Heart left ventricle (tissue), 16 donors: ENCODE measurements around the gene RPS15. TPM values are rescaled to one million over a fixed set of nuclear protein-coding genes. Genes with fewer than 3 reads are reported as not detected.

Experiments used
- ATAC-seq, 4 donors: fragments of 200-7000 bp; cut with Tn5 transposase; one replicate each; pipeline ENCODE4 v1.9.1; 2020 to 2022; ENCODE audit warnings: moderate library complexity in 4 of 4, mild to moderate bottlenecking in 3 of 4, moderate number of reproducible peaks in 1 of 4
- DNase-seq, 5 donors: peaks; one replicate each; pipeline ENCODE4 v3.0.0-alpha.2; 2020
- H3K27ac ChIP-seq, 12 donors: fragments of 200-600 bp; sonication (generic) in 4 of 12; one replicate each; pipeline versions ENCODE4 v1.5.0 to v1.8.0; 2016 to 2022; ENCODE audit warnings: mild to moderate bottlenecking in 2 of 12
- H3K27me3 ChIP-seq, 9 donors: fragments of 200-600 bp; sonication (generic) in 2 of 9; one replicate each; pipeline versions ENCODE4 v1.5.1 to v1.8.0; 2016 to 2022; ENCODE audit warnings: mild to moderate bottlenecking in 3 of 9
- H3K36me3 ChIP-seq, 9 donors: fragments of 200-600 bp; sonication (generic) in 2 of 9; one replicate each; pipeline versions ENCODE4 v1.5.0 to v1.8.0; 2018 to 2022; ENCODE audit warnings: mild to moderate bottlenecking in 2 of 9
- H3K4me1 ChIP-seq, 12 donors: fragments of 200-600 bp; sonication (generic) in 4 of 12; one replicate each; pipeline versions ENCODE4 v1.5.0 to v1.8.0; 2016 to 2022; ENCODE audit warnings: mild to moderate bottlenecking in 3 of 12
- H3K4me3 ChIP-seq, 12 donors: fragments of 200-600 bp; sonication (generic) in 4 of 12; one replicate each; pipeline versions ENCODE4 v1.5.0 to v1.8.0; 2017 to 2022; ENCODE audit warnings: mild to moderate bottlenecking in 9 of 12, moderate library complexity in 4 of 12
- H3K9me3 ChIP-seq, 12 donors: fragments of 200-600 bp; sonication (generic) in 4 of 12; one replicate each; pipeline versions ENCODE4 v1.5.0 to v1.8.0; 2016 to 2022; ENCODE audit warnings: mild to moderate bottlenecking in 1 of 12
- POLR2A ChIP-seq, 2 donors: fragments of 450-650 bp; IDR thresholded peaks; one replicate each; pipeline ENCODE4 v1.6.1; 2017; ENCODE audit warnings: antibody characterized with exemption in 2 of 2, mild to moderate bottlenecking in 2 of 2, moderate library complexity in 2 of 2
- WGBS, 4 donors: extraction: QIAGEN DNeasy Blood & Tissue Kit in 2 of 4; methylation state at CpG; one replicate each; pipeline versions ENCODE4 v1.1.5 to v1.1.7; 2013 to 2018; 5-methylcytosine and 5-hydroxymethylcytosine counted together
- intact Hi-C, 10 donors: fragments of 100-400 bp; cut with DNase I; formaldehyde crosslinking; loops; one replicate each; pipeline versions ENCODE4 v1.11.1 to v1.14.2; 2022
- polyA plus RNA-seq, 2 donors: library from polyadenylated mRNA; stranded (reverse); fragments of 200-250 nt; gene quantifications; one replicate each; pipeline ENCODE4 v1.2.3, GENCODE V29; 2013
- total RNA-seq, 9 donors: library from RNA; depleted of rRNA in 2 of 9; stranded (reverse); fragments of >200 nt in 2 of 9; fragmentation: NEBNext Ultra II Directional in 3 of 9; extraction: Animal tissue kit (Norgen Biotek cat#: 25700) in 3 of 9; gene quantifications; one replicate each; pipeline versions ENCODE4 v1.1.0 to v1.2.4, GENCODE V29; 2016 to 2023
- TF ChIP-seq, protein P1 (sequence below), 12 donors: fragments of 200-600 bp; sonication (generic) in 4 of 12; IDR thresholded peaks; one replicate each; pipeline versions ENCODE4 v1.5.0 to v1.8.0; 2018 to 2022; ENCODE audit warnings: antibody characterized with exemption in 12 of 12, mild to moderate bottlenecking in 5 of 12
- donor health status: ischemic (EF 13 %, LVEDD 7.1; RV severe dilation, severe dysfunction).
- donor health status: healthy with polysubstance abuse.
- donor health status: DM: no; HTN: yes; CAD: no.
- donor health status: DM: no; HTN: no; CAD: no.
- donor health status: ischemic (EF 25% LVEDD 6.9; RV normal size, moderate dysfunction).
- donor health status: ischemic (EF 25% LVEDD 5.7; RV mildly dilated, moderate dysfunction).
- donor health status: healthy.
- donor health status: DM: yes; HTN: yes; CAD: no.
- donor health status: ischemic (EF 35%, LVEDD 5.7; RV mildly dilated, moderate dysfunction).
- donor health status: nonischemic (EF 11% LVEDD 7.7; RV severe dilation, severe dysfunction).
- donor health status: DM: yes; HTN: yes; CAD: no.
- donor health status: PGD.
- donor health status: ischemic (EF 29% LVEDD 5.4; RV normal size, mild dysfunction).
- donor health status: nonischemic (EF 23%, LVEDD 6.1; RV moderate dilation, normal function).

The RPS15 gene
- total and polyA plus RNA-seq, 11 donors: 468 to 2,683 (median 679) TPM

DNA sequence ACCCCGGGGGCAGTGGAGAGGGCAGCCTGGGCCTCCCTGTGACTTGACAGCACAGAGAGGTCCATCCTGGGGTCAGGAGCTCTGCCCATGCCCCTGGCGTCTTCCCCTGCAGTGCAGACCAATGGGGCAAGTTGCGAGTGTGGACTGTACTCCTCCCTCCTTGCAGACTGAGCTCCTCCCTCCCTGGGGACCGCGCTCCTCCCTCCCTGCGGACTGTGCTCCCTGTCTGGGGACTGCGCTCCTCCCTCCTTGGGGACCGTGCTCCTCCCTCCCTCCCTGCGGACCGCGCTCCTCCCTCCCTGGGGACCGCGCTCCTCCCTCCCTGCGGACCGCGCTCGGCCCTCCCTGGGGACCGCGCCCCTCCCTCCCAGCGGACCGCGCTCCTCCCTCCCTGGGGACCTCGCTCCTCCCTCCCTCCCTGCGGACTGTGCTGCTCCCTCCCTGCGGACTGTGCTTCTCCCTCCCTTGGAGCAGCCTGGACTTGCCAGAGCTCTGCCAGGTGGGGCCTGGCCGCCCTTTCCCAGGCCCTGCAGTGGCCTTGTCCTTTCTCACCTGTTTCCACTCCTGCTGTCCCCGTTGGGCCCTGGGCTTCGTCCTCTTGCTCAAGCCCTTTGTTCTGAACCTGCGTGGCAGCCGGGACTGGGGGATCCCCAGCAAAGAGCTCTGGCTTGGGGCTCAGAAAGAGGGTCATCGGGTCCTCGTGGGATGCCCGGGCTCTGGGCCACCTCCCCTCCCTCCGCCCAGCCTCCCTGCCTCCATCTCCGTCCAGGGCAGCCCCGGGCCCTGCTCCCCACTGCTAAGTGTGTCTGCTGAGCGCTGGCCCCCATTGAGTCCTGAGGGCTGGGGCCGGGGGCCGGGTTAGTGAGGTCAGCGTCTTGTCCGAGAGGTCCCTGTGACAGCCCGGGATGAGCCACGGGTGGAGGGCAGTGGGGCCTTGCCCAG lies 43.7 kb upstream of the RPS15 start:
- 72 to 78% (median 76%) methylated on average over 30 to 43 of the region's 43 CpGs for WGBS, 4 donors
- no peaks in the 10 kb centered on the region for H3K27me3 ChIP-seq
- no peaks in the 10 kb centered on the region for H3K9me3 ChIP-seq
- intact Hi-C loops: loop anchor here in 1 of 10 donors (10.0 kb wide), 1 partner anchor 120 kb away; the partner anchor contains the start of gene FAM174C
- H3K27ac ChIP-seq: no peak overlapping the region
- TF ChIP-seq POLR2A (IDR thresholded peaks at IDR 0.05): no peak
- TF ChIP-seq, protein P1, sequence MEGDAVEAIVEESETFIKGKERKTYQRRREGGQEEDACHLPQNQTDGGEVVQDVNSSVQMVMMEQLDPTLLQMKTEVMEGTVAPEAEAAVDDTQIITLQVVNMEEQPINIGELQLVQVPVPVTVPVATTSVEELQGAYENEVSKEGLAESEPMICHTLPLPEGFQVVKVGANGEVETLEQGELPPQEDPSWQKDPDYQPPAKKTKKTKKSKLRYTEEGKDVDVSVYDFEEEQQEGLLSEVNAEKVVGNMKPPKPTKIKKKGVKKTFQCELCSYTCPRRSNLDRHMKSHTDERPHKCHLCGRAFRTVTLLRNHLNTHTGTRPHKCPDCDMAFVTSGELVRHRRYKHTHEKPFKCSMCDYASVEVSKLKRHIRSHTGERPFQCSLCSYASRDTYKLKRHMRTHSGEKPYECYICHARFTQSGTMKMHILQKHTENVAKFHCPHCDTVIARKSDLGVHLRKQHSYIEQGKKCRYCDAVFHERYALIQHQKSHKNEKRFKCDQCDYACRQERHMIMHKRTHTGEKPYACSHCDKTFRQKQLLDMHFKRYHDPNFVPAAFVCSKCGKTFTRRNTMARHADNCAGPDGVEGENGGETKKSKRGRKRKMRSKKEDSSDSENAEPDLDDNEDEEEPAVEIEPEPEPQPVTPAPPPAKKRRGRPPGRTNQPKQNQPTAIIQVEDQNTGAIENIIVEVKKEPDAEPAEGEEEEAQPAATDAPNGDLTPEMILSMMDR (IDR thresholded peaks at IDR 0.05): no peak
- H3K4me1 ChIP-seq: peaks cover 4 to 29% (median 18%) of the 10 kb centered on the region in 12 donors
- no peak overlapping the region for H3K4me3 ChIP-seq
- H3K36me3 ChIP-seq: peaks cover under 1 to 60% (median 48%) of the 10 kb centered on the region in 9 donors
- DNase-seq: peak in 1 of 5 donors; percentile 29
- ATAC-seq: peak in 3 of 4 donors; percentile 2 to 18 (median 4)

DNA sequence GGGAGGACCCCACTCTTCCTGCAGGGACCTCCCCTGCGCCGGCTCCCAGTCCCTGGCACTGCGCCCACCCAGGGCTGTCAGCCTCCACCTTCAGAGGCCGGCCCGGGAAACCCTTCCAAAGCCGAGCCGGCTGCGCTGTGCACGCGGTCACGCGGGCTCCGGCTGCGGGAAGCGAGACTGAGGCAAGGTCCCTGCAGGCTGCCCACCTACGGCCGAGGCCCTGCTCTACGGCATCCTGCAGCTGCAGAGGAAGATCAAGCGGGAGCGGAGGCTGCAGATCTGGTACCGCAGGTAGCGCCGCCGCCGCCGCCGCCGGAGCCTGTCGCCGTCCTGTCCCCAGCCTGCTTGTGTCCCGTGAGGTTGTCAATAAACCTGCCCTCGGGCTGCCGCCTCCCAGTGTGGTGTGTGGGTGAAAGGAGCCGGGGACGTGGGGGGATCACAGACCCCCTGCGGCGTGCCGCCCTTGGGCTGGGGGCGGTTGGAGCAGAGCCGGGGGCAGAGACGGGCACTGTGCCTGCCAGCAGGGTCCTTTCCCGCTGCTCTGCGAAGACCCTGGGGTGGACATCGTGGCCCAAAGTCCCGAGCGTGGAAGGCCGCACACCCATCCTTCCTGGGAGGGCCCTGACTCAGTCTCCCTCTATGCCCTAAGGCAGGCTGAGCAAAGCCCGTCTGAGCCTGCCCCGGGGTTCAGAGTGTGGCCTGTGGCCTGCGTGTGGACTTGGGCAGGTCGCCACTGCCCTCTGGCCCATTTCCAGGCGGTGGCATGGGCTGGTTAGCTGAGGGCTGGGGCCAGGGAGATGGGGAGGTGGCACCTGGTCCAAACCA lies 42.8 kb upstream of the RPS15 start:
- Histone ChIP-seq H3K27ac (no peak overlapping the region), H3K4me1 (peaks cover 4 to 38% (median 20%) of the 10 kb centered on the region in 12 donors), H3K9me3 (no peaks in the 10 kb centered on the region), H3K27me3 (no peaks in the 10 kb centered on the region), H3K36me3 (peaks cover 0 to 51% (median 39%) of the 10 kb centered on the region in 9 donors), H3K4me3 (no peak overlapping the region)
- ATAC-seq (peak in 3 of 4 donors; percentile 1 to 8 (median 6)), DNase-seq (peak in 1 of 5 donors; percentile 70)
- no peak for TF ChIP-seq POLR2A (IDR thresholded peaks at IDR 0.05)
- TF ChIP-seq, protein P1 (IDR thresholded peaks at IDR 0.05): no peak
- intact Hi-C loops: loop anchor here in 1 of 10 donors (10.0 kb wide), 1 partner anchor 121 kb away; the partner anchor contains the start of gene FAM174C
- 68 to 89% (median 79%) methylated on average over 24 to 52 of the region's 52 CpGs for WGBS, 4 donors

DNA sequence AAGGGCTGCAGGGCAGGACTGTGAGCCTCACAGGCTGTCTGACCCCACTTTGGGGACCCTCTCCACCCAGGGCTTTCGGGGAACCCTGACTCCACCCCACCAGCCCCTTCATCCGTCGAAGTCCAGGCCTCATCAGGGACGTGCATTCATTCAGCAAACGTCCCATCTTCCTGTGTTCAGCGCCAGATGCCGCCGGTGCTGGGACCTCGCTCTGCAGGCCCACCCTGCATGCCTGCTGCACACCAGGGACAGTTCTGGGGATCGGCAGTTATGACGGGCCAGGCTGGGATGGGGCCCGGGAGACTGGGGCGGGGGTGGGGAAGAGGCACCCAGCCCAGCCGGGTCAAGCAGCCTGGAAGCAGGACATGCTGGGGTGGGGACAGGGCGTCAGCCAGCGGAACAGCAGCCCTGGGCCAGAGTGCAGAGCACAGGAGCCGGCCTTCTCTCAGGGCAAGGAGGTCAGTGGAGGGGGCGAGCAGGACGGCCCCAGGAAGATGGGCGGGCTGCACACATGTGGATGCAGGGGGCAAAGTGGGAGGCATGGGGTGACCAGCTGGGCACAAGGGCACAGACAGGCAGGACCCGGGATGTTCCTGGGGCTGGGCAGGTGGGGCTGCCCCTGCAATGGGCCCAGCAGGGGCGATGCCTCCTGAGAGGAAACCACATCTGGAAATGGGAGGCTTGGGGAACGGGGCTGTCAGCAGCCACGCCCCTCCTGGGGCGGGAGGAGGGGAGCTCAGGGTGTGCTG lies 42.0 kb upstream of the RPS15 start:
- Histone ChIP-seq H3K4me1 (peaks cover 7 to 46% (median 27%) of the 10 kb centered on the region in 12 donors), H3K36me3 (peaks cover 0 to 43% (median 31%) of the 10 kb centered on the region in 9 donors), H3K27me3 (peaks cover 0 to 7% (median 0%) of the 10 kb centered on the region in 9 donors), H3K27ac (peak overlapping the region in 3 of 12 donors; percentile 9 to 27 (median 14)), H3K9me3 (no peaks in the 10 kb centered on the region), H3K4me3 (peak overlapping the region in 1 of 12 donors; percentile 7)
- TF ChIP-seq, protein P1 (IDR thresholded peaks at IDR 0.05): no peak
- no peak for TF ChIP-seq POLR2A (IDR thresholded peaks at IDR 0.05)
- DNase-seq (no peak), ATAC-seq (peak; percentile 2 to 44 (median 21))
- WGBS, 4 donors: 17 to 44% (median 22%) methylated on average over 12 to 25 of the region's 25 CpGs
- intact Hi-C loops: loop anchor here in 1 of 10 donors (10.0 kb wide), 1 partner anchor 121 kb away; the partner anchor contains the start of gene FAM174C
